SK-N-SH (cell line): ENCODE data around the gene MEGF8.

Experiments used
- CTCF ChIP-seq: fragments of 200-600 bp; sonication (generic); IDR thresholded peaks from 2 replicates; pipeline ENCODE4 v1.6.1; 2017; ENCODE audit warnings: antibody characterized with exemption, mild to moderate bottlenecking, moderate library complexity
- EP300 ChIP-seq, 2 experiments: IDR thresholded peaks; 2 replicates each; pipeline versions ENCODE4 v1.4.0 to v1.6.1; 2012; ENCODE audit warnings: borderline replicate concordance in 1 of 2, low read depth in 1 of 2, low read length in 1 of 2
- EZH2phosphoT487 ChIP-seq: fragments of 200-600 bp; sonication (generic); IDR thresholded peaks from 2 replicates; pipeline ENCODE4 v1.6.1; 2017; ENCODE audit warnings: low read depth, mixed run types, mild to moderate bottlenecking, antibody characterized with exemption, moderate library complexity, borderline replicate concordance
- JUND ChIP-seq: IDR thresholded peaks from 2 replicates; pipeline ENCODE4 v1.4.0; 2012
- MXI1 ChIP-seq: IDR thresholded peaks from 2 replicates; pipeline ENCODE4 v1.6.1; 2012; ENCODE audit warnings: mild to moderate bottlenecking, low read depth, low read length, improper control_type of control experiment

GRCh38 chr19:42284066-42284501 is 41.4 kb upstream of the MEGF8 start:
- TF ChIP-seq JUND, result no peak
- TF ChIP-seq CTCF, result no peak
- TF ChIP-seq EP300 (IDR thresholded peaks at IDR 0.05; ENCODE audit: borderline replicate concordance in 1 of 2, low read depth in 1 of 2, low read length in 1 of 2), result no peak
- TF ChIP-seq EZH2phosphoT487, result no peak
- no peak for TF ChIP-seq MXI1
